Gastroesophageal sphincter (tissue), 3 donors: ENCODE measurements around the gene CYBA.

Experiments used
- EP300 ChIP-seq: sonication (generic); formaldehyde crosslinking; IDR thresholded peaks from one replicate; pipeline ENCODE4 v1.6.1; 2017; ENCODE audit warnings: antibody characterized with exemption, mild to moderate bottlenecking
- POLR2A ChIP-seq, 2 donors: fragments of 450-650 bp; IDR thresholded peaks; one replicate each; pipeline ENCODE4 v1.6.1; 2017; ENCODE audit warnings: antibody characterized with exemption in 2 of 2, mild to moderate bottlenecking in 2 of 2, moderate library complexity in 1 of 2
- TF ChIP-seq, protein P1 (sequence below), 4 experiments: fragments of 200-600 bp in 2 of 4; fragments of 450-650 bp in 2 of 4; sonication (generic) in 1 of 4; IDR thresholded peaks; one replicate each; pipeline ENCODE4 v1.5.1; 2017 to 2019; ENCODE audit warnings: antibody characterized with exemption in 4 of 4, mild to moderate bottlenecking in 2 of 4, moderate library complexity in 2 of 4

DNA sequence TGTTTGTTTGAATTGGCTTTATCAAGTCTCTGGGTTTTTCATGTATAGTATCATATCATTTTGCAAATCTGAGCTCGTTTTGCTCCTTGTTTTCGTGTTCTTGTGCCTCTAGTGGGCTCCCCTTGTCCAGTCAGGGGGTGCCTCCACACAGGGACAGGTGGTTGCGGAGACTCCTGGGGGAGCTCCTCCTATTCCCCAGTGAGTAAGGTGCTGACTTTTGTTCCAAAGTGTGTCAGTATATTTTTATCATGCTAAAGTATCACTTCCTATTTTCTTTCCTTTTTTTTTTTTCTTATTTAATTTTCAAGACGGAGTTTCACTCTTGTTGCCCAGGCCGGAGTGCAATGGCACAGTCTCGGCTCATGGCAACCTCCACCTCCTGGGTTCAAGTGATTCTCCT lies 42.8 kb downstream of the CYBA start:
- TF ChIP-seq, protein P1, sequence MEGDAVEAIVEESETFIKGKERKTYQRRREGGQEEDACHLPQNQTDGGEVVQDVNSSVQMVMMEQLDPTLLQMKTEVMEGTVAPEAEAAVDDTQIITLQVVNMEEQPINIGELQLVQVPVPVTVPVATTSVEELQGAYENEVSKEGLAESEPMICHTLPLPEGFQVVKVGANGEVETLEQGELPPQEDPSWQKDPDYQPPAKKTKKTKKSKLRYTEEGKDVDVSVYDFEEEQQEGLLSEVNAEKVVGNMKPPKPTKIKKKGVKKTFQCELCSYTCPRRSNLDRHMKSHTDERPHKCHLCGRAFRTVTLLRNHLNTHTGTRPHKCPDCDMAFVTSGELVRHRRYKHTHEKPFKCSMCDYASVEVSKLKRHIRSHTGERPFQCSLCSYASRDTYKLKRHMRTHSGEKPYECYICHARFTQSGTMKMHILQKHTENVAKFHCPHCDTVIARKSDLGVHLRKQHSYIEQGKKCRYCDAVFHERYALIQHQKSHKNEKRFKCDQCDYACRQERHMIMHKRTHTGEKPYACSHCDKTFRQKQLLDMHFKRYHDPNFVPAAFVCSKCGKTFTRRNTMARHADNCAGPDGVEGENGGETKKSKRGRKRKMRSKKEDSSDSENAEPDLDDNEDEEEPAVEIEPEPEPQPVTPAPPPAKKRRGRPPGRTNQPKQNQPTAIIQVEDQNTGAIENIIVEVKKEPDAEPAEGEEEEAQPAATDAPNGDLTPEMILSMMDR (IDR thresholded peaks at IDR 0.05) = no peak
- TF ChIP-seq POLR2A (IDR thresholded peaks at IDR 0.05) = no peak
- TF ChIP-seq EP300 = no peak
